GM18861 (cell line): ENCODE results near the gene BRINP3.
"Not testable (repeated sequence)": the region's sequence is repeated elsewhere in the genome, so short reads cannot be mapped to it uniquely, and the experiment has no call there.

Experiments used
- ATAC-seq: cut with Tn5 transposase; IDR thresholded peaks from one replicate; pipeline ENCODE4 v1.9.1; 2021; ENCODE audit not compliant: unreplicated experiment

BRINP3 gene

GRCh38 chr1:190126728-190127127 is 350.9 kb downstream of the BRINP3 start:
- ATAC-seq, result no peak

DNA sequence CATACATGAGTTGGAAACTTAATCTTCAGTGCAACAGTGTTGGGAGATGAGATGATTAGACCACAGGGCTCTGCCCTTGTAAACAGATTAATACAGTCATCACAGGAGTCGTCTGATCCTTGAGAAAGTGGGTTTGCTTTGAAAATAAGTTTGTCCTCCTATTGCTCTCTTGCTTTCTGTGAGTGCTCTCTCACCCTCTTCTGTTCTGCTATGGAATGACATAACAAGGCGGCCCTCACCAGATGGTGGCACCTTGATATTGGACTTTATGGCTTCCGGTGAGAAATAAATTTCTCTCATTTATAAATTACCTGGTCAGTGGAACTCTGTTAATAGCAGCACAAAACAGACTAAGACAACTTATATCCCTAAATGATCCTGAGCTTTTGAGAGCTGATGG is 353.6 kb downstream of the BRINP3 start:
- no peak for ATAC-seq

DNA sequence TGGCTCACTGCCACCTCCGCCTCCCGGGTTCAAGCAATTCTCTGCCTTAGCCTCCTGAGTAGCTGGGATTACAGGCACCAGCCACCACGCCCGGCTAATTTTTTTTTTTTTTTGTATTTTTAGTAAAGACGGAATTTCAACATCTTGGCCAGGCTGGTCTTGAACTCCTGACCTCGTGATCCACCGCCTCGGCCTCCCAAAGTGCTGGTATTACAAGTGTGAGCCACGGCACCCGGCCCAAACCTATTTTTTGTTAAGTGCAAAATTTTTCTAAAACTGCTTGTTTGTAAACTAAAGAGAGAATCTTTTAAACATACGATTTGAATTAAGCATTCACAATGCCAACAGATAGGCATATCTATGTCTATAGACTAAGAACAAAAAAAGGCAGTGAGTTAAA is 357.1 kb downstream of the BRINP3 start:
- ATAC-seq, result not testable (repeated sequence)

DNA sequence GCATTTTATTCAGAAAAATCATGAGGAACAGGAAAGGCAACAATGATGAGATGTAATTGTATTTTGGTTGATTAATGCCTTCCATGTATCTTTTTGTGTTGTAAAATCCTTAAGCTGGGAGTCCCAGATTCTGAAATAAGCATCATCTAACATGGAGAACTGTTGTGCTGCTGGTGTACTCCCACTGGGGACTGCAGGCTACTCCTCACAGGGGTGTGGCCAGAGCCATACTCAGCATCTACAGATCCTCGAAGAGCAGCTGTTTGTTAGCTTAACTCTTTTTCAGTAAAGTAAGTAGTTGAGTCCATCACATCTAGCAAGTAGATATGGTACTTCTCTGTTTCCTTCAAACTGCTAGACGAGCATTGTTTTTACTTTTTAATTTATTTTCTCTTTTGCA is 358.0 kb downstream of the BRINP3 start:
- ATAC-seq, result no peak

GRCh38 chr1:190116921-190117320 is 360.7 kb downstream of the BRINP3 start:
- ATAC-seq, result no peak

GRCh38 chr1:190104961-190105360 is 372.7 kb downstream of the BRINP3 start:
- ATAC-seq, result no peak

GRCh38 chr1:190102757-190103326 is 374.8 kb downstream of the BRINP3 start:
- no peak for ATAC-seq

DNA sequence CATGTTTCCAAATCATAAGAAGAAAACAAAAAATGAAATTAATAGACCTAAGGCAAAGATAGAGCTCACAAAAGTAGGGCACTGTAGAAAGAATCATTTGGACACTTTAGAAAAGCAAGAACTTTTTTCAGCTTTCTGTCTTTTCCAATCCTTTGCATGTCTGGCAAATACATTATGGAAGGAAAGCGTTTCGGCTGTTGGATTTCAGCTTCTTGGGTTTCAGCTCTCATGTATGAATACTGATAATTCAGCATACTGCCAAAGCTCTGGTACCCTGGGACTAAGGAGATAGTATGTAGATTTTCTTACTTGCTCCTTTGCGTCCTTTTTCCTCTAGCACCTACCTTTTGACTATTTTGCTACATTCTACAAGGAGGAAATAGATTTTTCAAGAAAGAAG is 375.9 kb downstream of the BRINP3 start:
- ATAC-seq, result no peak

GRCh38 chr1:190098756-190099155 is 378.9 kb downstream of the BRINP3 start:
- ATAC-seq, result no peak

GRCh38 chr1:190098107-190098506 is 379.6 kb downstream of the BRINP3 start:
- ATAC-seq, result no peak

DNA sequence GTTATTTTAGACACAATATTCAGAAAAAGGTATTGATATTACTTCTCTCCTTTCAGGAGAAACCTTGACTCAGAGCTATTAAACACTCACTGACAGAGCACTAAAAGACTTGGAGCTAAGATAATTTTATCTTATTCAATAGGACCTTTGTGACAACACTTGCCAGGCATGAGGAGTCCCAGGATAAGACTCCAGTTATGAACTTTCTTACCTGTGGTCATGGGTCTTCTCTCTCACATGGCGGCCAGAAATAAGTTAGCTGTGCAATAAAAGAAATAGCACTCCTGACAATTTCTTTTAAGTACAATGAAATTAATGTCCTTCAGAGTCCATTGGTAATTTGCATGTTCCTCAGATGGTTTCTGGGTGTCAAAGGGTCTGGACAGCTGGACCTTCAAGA is 382.1 kb downstream of the BRINP3 start:
- ATAC-seq, result no peak

GRCh38 chr1:190084552-190084951 is 393.1 kb downstream of the BRINP3 start:
- no peak for ATAC-seq

- ATAC-seq, result no peak
These were observed 409.4 kb downstream of the BRINP3 start for GRCh38 chr1:190068304-190068703.

DNA sequence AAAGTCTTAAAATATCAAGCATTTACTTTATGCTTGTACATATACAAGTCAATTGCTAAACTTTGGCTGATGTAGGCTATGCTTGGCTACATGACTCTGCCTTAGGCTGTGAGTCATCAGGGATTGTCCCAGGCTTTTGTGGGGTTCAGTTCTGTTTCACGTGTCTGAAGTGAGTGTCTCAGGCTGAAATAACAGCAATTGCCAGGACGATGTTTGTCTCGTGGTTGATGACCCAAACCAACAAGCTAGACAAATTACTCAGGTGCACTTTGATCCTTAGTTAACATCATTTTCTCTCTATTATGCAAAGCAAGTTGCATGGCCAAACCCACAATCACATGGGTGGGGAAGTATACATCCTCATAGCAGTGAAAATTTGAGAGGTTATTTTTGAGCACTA is 410.1 kb downstream of the BRINP3 start:
- ATAC-seq, result no peak

- ATAC-seq, result no peak
These were observed 411.7 kb downstream of the BRINP3 start for GRCh38 chr1:190066011-190066410.

- no peak for ATAC-seq
These were observed 428.4 kb downstream of the BRINP3 start for GRCh38 chr1:190049314-190049713.
